Endothelial cell of umbilical vein (primary cell): ENCODE results near the gene CHI3L1. TPM values are rescaled to one million over a fixed set of nuclear protein-coding genes. Genes with fewer than 3 reads are reported as not detected.

ENCODE experiments used
- BruUV-seq: library from RNA; stranded (reverse); fragments of 400-500 nt; replicated peaks from 2 replicates; lab custom pipeline; 2021; lab: Mats Ljungman, UMichigan
- CTCF ChIA-PET: fragments of 300-600, 350-600 bp; sonication (Branson Sonifier 250); formaldehyde crosslinking; loops from one replicate; lab custom pipeline; 2021; ENCODE audit warnings: antibody characterized with exemption, inconsistent platforms; lab: Charles Lee
- POLR2A ChIA-PET: fragments of 300-600, 350-600 bp; sonication (Branson Sonifier 250); formaldehyde crosslinking; loops from one replicate; lab custom pipeline; 2021; ENCODE audit warnings: antibody characterized with exemption, inconsistent platforms; lab: Charles Lee
- DNase-seq: peaks from one replicate; pipeline ENCODE4 v3.0.0-alpha.2; 2011; ENCODE audit warnings: low read depth, low spot score
- FAIRE-seq: peaks from 2 replicates; lab custom pipeline; 2011; peaks lifted over from hg19 to GRCh38; lab: Jason Lieb, UNC
- H2AFZ ChIP-seq: 2 replicates; pipeline ENCODE4 v1.6.0; 2012; ENCODE audit warnings: low read depth, low read length, control low read depth, inconsistent platforms
- H3K27ac ChIP-seq: 2 replicates; pipeline ENCODE4 v1.5.1; 2011; ENCODE audit warnings: low read depth, mild to moderate bottlenecking, control low read depth, low read length, moderate library complexity; ENCODE audit not compliant: insufficient read depth
- H3K27me3 ChIP-seq, 2 experiments: 2 replicates each; pipeline versions ENCODE4 v1.6.0 to v1.6.1; 2011; ENCODE audit warnings: low read length in 2 of 2, mixed read lengths in 1 of 2; ENCODE audit not compliant: control insufficient read depth in 2 of 2, insufficient read depth in 2 of 2
- H3K36me3 ChIP-seq, 2 experiments: 2 replicates in 1 of 2; 3 replicates in 1 of 2; pipeline ENCODE4 v1.5.1; 2011; ENCODE audit warnings: low read length in 2 of 2, mild to moderate bottlenecking in 1 of 2, moderate library complexity in 1 of 2; ENCODE audit not compliant: control insufficient read depth in 2 of 2, insufficient read depth in 2 of 2; ENCODE audit errors: extremely low read depth in 1 of 2
- H3K4me1 ChIP-seq: 3 replicates; pipeline ENCODE4 v1.5.1; 2011; ENCODE audit warnings: mild to moderate bottlenecking, low read length; ENCODE audit not compliant: control insufficient read depth, insufficient read depth; ENCODE audit errors: extremely low read depth
- H3K4me2 ChIP-seq: 2 replicates; pipeline ENCODE4 v1.6.1; 2011; ENCODE audit warnings: low read length, control low read depth, mixed read lengths; ENCODE audit not compliant: insufficient read depth
- H3K4me3 ChIP-seq, 3 experiments: fragments of 200-600 bp in 1 of 3; sonication (generic), shearing (Covaris generic) in 1 of 3; replicated peaks in 1 of 3; 2 replicates each; pipeline ENCODE4 v1.5.1; 2011 to 2016; ENCODE audit warnings: control low read depth in 3 of 3, low read length in 3 of 3, mild to moderate bottlenecking in 2 of 3, inconsistent platforms in 1 of 3, low read depth in 1 of 3, moderate library complexity in 1 of 3; ENCODE audit not compliant: insufficient read depth in 1 of 3
- H3K79me2 ChIP-seq: 2 replicates; pipeline ENCODE4 v1.6.0; 2012; ENCODE audit warnings: low read length, inconsistent platforms; ENCODE audit not compliant: control insufficient read depth, insufficient read depth
- H3K9ac ChIP-seq: replicated peaks from 2 replicates; pipeline ENCODE3; 2011; ENCODE audit warnings: low read length, control low read depth; ENCODE audit not compliant: insufficient read depth; ENCODE audit errors: extremely low read depth
- H3K9me1 ChIP-seq: replicated peaks from 3 replicates; pipeline ENCODE4 v1.6.0; 2011; ENCODE audit warnings: mild to moderate bottlenecking, low read length; ENCODE audit not compliant: control insufficient read depth, insufficient read depth; ENCODE audit errors: extremely low read depth
- H3K9me3 ChIP-seq: replicated peaks from 2 replicates; pipeline ENCODE4 v1.5.1; 2012; ENCODE audit warnings: low read length, inconsistent platforms; ENCODE audit not compliant: control insufficient read depth, insufficient read depth
- H4K20me1 ChIP-seq: replicated peaks from 2 replicates; pipeline ENCODE3; 2011; ENCODE audit warnings: mild to moderate bottlenecking, low read length; ENCODE audit not compliant: control insufficient read depth, insufficient read depth; ENCODE audit errors: extremely low read depth
- EZH2 ChIP-seq: IDR thresholded peaks from 2 replicates; pipeline ENCODE4 v1.6.1; 2012; ENCODE audit warnings: borderline replicate concordance, low read depth, mild to moderate bottlenecking, moderate library complexity, low read length, inconsistent platforms; ENCODE audit not compliant: severe bottlenecking
- JUN ChIP-seq: IDR thresholded peaks from 2 replicates; pipeline ENCODE4 v1.6.1; 2011; ENCODE audit warnings: borderline replicate concordance, low read depth; ENCODE audit not compliant: insufficient read length, insufficient read depth
- MYC ChIP-seq: IDR thresholded peaks from one replicate; pipeline ENCODE4 v1.6.1; 2011; ENCODE audit warnings: mild to moderate bottlenecking, low read depth, low read length
- POLR2AphosphoS5 ChIP-seq: IDR thresholded peaks from 2 replicates; pipeline ENCODE4 v1.6.1; 2012; ENCODE audit warnings: low read depth, mild to moderate bottlenecking, control low read depth, low read length, moderate library complexity; ENCODE audit not compliant: insufficient read depth
- dilution Hi-C: fragments of 300-500 bp; cut with MboI; formaldehyde crosslinking; loops from one replicate; pipeline ENCODE4 v1.15.0; 2019; ENCODE audit warnings: low sequenced_read_pairs; ENCODE audit not compliant: extremely low pct_ligation_motif_present
- intact Hi-C: fragments of 100-400 bp; cut with micrococcal nuclease; formaldehyde crosslinking; loops from one replicate; pipeline ENCODE4 v1.10.0; 2022
- polyA plus RNA-seq, 4 experiments: library from polyadenylated mRNA; depleted of rRNA in 3 of 4; stranded (reverse) in 3 of 4; unstranded in 1 of 4; fragments of >200 nt; gene quantifications; 2 replicates each; pipeline versions ENCODE4 v1.2.1 to v1.2.3, GENCODE V29; 2011 to 2012; ENCODE audit warnings: missing spikeins in 1 of 4
- total RNA-seq: library from RNA; stranded (reverse); gene quantifications from 2 replicates; pipeline ENCODE4 v1.2.3, GENCODE V29; 2021
- TF ChIP-seq, protein P1 (sequence below), 2 donors: IDR thresholded peaks; 1 replicate in 1 of 2; 2 replicates in 1 of 2; pipeline ENCODE4 v1.5.1; 2011; ENCODE audit warnings: low read length in 2 of 2, mild to moderate bottlenecking in 2 of 2, moderate library complexity in 2 of 2, control low read depth in 1 of 2, inconsistent platforms in 1 of 2, low read depth in 1 of 2; ENCODE audit not compliant: insufficient read depth in 1 of 2; ENCODE audit errors: extremely low read depth in 1 of 2

The CHI3L1 gene
- total and polyA plus RNA-seq, 2 donors (not counting 3 experiments of a cell fraction or from before 2014, with no cell fraction given): not detected

DNA sequence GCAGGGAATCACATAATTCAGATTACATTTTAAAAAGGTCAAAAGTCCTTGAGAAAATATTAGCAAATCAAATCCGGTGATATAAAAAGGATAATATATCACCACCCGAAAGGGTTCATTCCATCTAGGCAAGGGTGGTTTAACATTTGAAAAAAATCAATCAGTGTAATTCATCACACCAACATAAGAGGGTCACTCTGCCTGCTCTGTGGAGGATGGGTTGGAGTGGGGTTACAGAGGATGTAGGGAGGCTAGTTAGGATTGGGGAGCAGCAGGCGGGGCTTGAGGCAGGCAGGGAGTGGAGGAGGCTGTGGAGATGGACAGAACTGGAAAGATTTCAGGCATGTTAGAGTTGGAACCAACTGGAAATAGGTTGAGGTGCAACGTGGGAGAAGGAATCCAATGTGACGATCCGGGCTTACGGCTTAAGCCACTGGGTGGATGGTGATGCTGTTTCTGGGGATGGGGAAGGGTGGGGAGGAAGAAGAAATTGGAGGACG, 46.5 kb downstream of the CHI3L1 start:
- H3K4me3 ChIP-seq: no peak overlapping the region
- H3K36me3 ChIP-seq: no peaks in the 10 kb centered on the region
- H3K27me3 ChIP-seq: peaks cover 10 to 16% of the 10 kb centered on the region in 2 experiments
- DNase-seq (no peak), FAIRE-seq (no peak)
- no peak overlapping the region for H2AFZ ChIP-seq
- H3K79me2 ChIP-seq: no peaks in the 10 kb centered on the region
- H4K20me1 ChIP-seq: no peaks in the 10 kb centered on the region
- H3K27ac ChIP-seq: no peak overlapping the region
- H3K4me2 ChIP-seq: no peak overlapping the region
- POLR2A ChIA-PET: no interaction called here
- intact Hi-C loops: no loop called here
- dilution Hi-C loops: no loop called here
- CTCF ChIA-PET: interaction anchor here (0.7 to 1.8 kb wide), 2 partner anchors 22 to 32 kb away, joined by 3 to 10 read pairs; no protein-coding TSS in a partner anchor
- no peaks in the 10 kb centered on the region for H3K9me3 ChIP-seq
- H3K9ac ChIP-seq: no peak overlapping the region
- no TSS peak for BruUV-seq
- H3K9me1 ChIP-seq: no peaks in the 10 kb centered on the region
- no peaks in the 10 kb centered on the region for H3K4me1 ChIP-seq
- TF ChIP-seq EZH2: no peak

DNA sequence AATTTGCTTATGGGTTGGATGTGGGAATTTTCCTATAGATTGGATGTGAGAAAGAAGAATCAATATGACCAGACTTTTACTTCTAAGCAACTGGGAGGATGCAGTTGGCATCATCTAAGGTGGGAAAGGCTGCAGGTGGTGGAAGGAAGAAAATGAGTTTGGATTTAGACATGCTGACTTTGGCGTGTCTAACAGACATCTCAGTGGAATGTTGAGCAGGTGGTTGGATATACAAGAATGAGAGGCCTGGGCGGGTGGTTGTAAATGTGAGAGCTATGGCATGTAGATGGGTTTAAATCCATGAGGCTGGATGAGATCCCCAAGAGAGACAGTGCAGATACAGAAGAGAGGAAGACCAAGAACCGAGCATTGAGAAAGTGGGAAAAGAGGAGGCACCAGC, 48.4 kb downstream of the CHI3L1 start:
- H2AFZ ChIP-seq: no peak overlapping the region
- no peaks in the 10 kb centered on the region for H3K36me3 ChIP-seq
- H4K20me1 ChIP-seq: no peaks in the 10 kb centered on the region
- no peak overlapping the region for H3K9ac ChIP-seq
- dilution Hi-C loops: no loop called here
- no peaks in the 10 kb centered on the region for H3K79me2 ChIP-seq
- TF ChIP-seq POLR2AphosphoS5 (no peak), MYC (no peak), JUN (no peak)
- TF ChIP-seq, protein P1, sequence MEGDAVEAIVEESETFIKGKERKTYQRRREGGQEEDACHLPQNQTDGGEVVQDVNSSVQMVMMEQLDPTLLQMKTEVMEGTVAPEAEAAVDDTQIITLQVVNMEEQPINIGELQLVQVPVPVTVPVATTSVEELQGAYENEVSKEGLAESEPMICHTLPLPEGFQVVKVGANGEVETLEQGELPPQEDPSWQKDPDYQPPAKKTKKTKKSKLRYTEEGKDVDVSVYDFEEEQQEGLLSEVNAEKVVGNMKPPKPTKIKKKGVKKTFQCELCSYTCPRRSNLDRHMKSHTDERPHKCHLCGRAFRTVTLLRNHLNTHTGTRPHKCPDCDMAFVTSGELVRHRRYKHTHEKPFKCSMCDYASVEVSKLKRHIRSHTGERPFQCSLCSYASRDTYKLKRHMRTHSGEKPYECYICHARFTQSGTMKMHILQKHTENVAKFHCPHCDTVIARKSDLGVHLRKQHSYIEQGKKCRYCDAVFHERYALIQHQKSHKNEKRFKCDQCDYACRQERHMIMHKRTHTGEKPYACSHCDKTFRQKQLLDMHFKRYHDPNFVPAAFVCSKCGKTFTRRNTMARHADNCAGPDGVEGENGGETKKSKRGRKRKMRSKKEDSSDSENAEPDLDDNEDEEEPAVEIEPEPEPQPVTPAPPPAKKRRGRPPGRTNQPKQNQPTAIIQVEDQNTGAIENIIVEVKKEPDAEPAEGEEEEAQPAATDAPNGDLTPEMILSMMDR (IDR thresholded peaks at IDR 0.05; ENCODE audit: extremely low read depth in 1 of 2, insufficient read depth in 1 of 2, low read depth in 1 of 2, low read length in 2 of 2): no peak
- BruUV-seq: no TSS peak
- peaks cover 10 to 11% of the 10 kb centered on the region in 2 experiments for H3K27me3 ChIP-seq
- DNase-seq (no peak), FAIRE-seq (no peak)
- ChIA-PET CTCF (interaction anchor here (0.9 to 1.1 kb wide), 2 partner anchors 10 to 35 kb away, joined by 3 to 4 read pairs; no protein-coding TSS in a partner anchor), POLR2A (no interaction called here)
- no peak overlapping the region for H3K4me2 ChIP-seq
- H3K4me1 ChIP-seq: no peaks in the 10 kb centered on the region
- H3K9me3 ChIP-seq: no peaks in the 10 kb centered on the region
- no peak overlapping the region for H3K4me3 ChIP-seq
- H3K9me1 ChIP-seq: no peaks in the 10 kb centered on the region
- H3K27ac ChIP-seq: no peak overlapping the region
- intact Hi-C loops: no loop called here
